K562 (cell line): ENCODE results near the gene ACTRT3. TPM values are rescaled to one million over a fixed set of nuclear protein-coding genes. Genes with fewer than 3 reads are reported as not detected.

Experiments
- CAMTA2 ChIP-seq: fragments of 250-450 bp; sonication (Bioruptor Pico); conservative IDR thresholded peaks from 2 replicates; pipeline ENCODE4 v1.5.1; 2022
- CHCHD3 ChIP-seq: fragments of 250-450 bp; sonication (Bioruptor Pico); IDR thresholded peaks from 2 replicates; pipeline ENCODE4 v2.1.2; 2022; ENCODE audit warnings: mild to moderate bottlenecking
- CREBBP ChIP-seq: IDR thresholded peaks from one replicate; pipeline ENCODE4 v1.6.1; 2012; ENCODE audit warnings: low read depth, mild to moderate bottlenecking, control low read depth, inconsistent platforms, low read length
- GABPB2 ChIP-seq: fragments of 250-450 bp; sonication (Bioruptor Pico); conservative IDR thresholded peaks from 2 replicates; pipeline ENCODE4 v1.5.1; 2021; ENCODE audit warnings: mild to moderate bottlenecking
- MCM3 ChIP-seq: fragments of 450-650 bp; IDR thresholded peaks from 2 replicates; pipeline ENCODE4 v1.6.1; 2016
- MITF ChIP-seq: IDR thresholded peaks from 2 replicates; pipeline ENCODE4 v1.6.1; 2014; ENCODE audit warnings: antibody characterized with exemption
- NFATC3 ChIP-seq: fragments of 450-650 bp; IDR thresholded peaks from 2 replicates; pipeline ENCODE4 v1.6.1; 2017; ENCODE audit warnings: mild to moderate bottlenecking
- NR1H2 ChIP-seq: sonication (generic); formaldehyde crosslinking; IDR thresholded peaks from 2 replicates; pipeline ENCODE4 v1.4.0; 2020; ENCODE audit warnings: mild to moderate bottlenecking, missing genetic modification reagents
- RBBP5 ChIP-seq: fragments of 200-600 bp; sonication (generic); IDR thresholded peaks from 2 replicates; pipeline ENCODE4 v1.6.1; 2012; ENCODE audit warnings: borderline replicate concordance, mild to moderate bottlenecking, low read length, control low read depth, inconsistent platforms; ENCODE audit not compliant: insufficient read depth, poor library complexity, severe bottlenecking
- RFX5 ChIP-seq: IDR thresholded peaks from 2 replicates; pipeline ENCODE4 v1.6.1; 2011; ENCODE audit warnings: low read depth, mild to moderate bottlenecking, improper control_type of control experiment, low read length
- STAT5A ChIP-seq: IDR thresholded peaks from 2 replicates; pipeline ENCODE4 v1.6.1; 2012; ENCODE audit warnings: low read length, inconsistent platforms, borderline replicate concordance
- TAF15 ChIP-seq: fragments of 200-400 bp; formaldehyde crosslinking; IDR thresholded peaks from 2 replicates; pipeline ENCODE4 v1.6.1; 2017; ENCODE audit warnings: mild to moderate bottlenecking, low read depth, low read length, moderate library complexity
- TAF7 ChIP-seq: fragments of 450-650 bp; IDR thresholded peaks from 2 replicates; pipeline ENCODE4 v1.6.1; 2016; ENCODE audit warnings: missing genetic modification characterization, missing compliant biosample characterization
- TEAD1 ChIP-seq, 2 experiments: fragments of 450-650 bp in 1 of 2; sonication (generic) in 1 of 2; formaldehyde crosslinking; IDR thresholded peaks; 2 replicates each; pipeline versions ENCODE4 v1.4.0 to v1.8.0; 2020 to 2022; ENCODE audit warnings: mild to moderate bottlenecking in 2 of 2, missing genetic modification reagents in 1 of 2
- ZMIZ1 ChIP-seq, 2 experiments: fragments of 150-350 bp in 1 of 2; IDR thresholded peaks; 2 replicates each; pipeline ENCODE4 v1.6.1; 2012 to 2016; ENCODE audit warnings: low read depth in 2 of 2, low read length in 2 of 2, mild to moderate bottlenecking in 1 of 2, moderate library complexity in 1 of 2
- ZNF239 ChIP-seq: fragments of 250-450 bp; sonication (Bioruptor Pico); IDR thresholded peaks from 2 replicates; pipeline ENCODE4 v1.4.0; 2020; ENCODE audit warnings: mild to moderate bottlenecking
- ZNF644 ChIP-seq: fragments of 200-800 bp; sonication (Bioruptor generic); IDR thresholded peaks from 2 replicates; pipeline ENCODE4 v1.6.1; 2016; ENCODE audit warnings: low read depth, missing genetic modification characterization, missing compliant biosample characterization
- polyA plus RNA-seq, 8 experiments: library from polyadenylated mRNA; depleted of rRNA in 4 of 8; stranded (reverse) in 5 of 8; unstranded in 3 of 8; fragments of >200 nt; fragmentation: Nextera tagmentation in 2 of 8; fragmentation: Illumina TruSeq in 1 of 8; extraction: Ambion mirVana in 2 of 8; extraction: Trizol in 1 of 8; gene quantifications; 2 replicates each; pipeline versions ENCODE4 v1.2.1 to v1.2.3, GENCODE V29; 2011 to 2014; ENCODE audit warnings: inconsistent platforms in 1 of 8, missing spikeins in 1 of 8
- total RNA-seq, 7 experiments: library from RNA; depleted of rRNA in 6 of 7; stranded (reverse); fragments of >200 nt in 6 of 7; fragmentation: Illumina TruSeq in 2 of 7; extraction: Trizol in 2 of 7; gene quantifications; 2 replicates each; pipeline versions ENCODE4 v1.2.1 to v1.2.3, GENCODE V29; 2011 to 2021; ENCODE audit warnings: low replicate concordance in 1 of 7
- TF ChIP-seq, protein P1 (sequence below), 2 experiments: fragments of 450-650 bp in 1 of 2; sonication (generic) in 1 of 2; formaldehyde crosslinking in 1 of 2; IDR thresholded peaks in 1 of 2; conservative IDR thresholded peaks in 1 of 2; 2 replicates each; pipeline versions ENCODE4 v1.6.1 to v1.8.1; 2016 to 2023; ENCODE audit warnings: mild to moderate bottlenecking in 2 of 2, moderate library complexity in 2 of 2, inconsistent platforms in 1 of 2, missing genetic modification reagents in 1 of 2
- TF ChIP-seq, protein P2 (sequence below): fragments of 450-650 bp; IDR thresholded peaks from 2 replicates; pipeline ENCODE4 v1.6.1; 2016; ENCODE audit warnings: antibody characterized with exemption

ACTRT3 gene
- total and polyA plus RNA-seq, 9 of the 15 experiments (the other 6 are each of a cell fraction or from before 2014, with no cell fraction given), result 0.06 to 0.11 (median 0.07) TPM; not detected in 5

DNA sequence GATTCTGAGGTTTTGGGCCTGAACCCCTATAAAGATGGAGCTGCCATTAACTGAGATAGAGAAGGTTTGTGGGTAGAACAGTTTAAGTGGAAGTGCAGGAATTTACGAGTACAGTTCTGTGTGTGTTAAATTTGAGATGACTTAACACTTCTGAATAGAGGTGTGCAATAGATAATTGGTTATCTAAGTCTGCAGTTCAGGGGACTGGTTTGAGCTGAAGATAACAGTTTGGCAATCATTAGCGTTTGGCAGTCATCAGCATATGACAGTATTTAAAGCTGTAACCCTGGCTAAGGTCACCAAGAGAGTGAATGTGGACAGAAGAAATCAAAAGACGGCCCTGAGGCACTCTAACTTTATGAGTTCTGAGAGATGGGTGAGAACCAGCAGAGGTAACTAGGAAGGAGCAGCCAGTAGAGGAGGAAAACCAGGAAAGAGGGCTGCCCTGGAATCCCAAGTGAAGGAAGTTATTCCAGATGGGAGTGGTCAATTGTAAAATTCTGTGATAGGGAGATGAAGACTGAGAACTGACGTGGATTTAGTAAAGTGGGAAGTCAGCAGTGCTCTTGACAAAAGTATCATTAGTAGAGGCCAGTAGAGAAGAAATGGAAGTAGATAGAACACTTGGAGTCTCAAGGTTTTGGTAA is 12.0 kb upstream of the ACTRT3 start (continued):
- TF ChIP-seq ZMIZ1 (IDR thresholded peaks at IDR 0.05; ENCODE audit: low read depth in 2 of 2, low read length in 2 of 2), result no peak
- TF ChIP-seq, protein P1, sequence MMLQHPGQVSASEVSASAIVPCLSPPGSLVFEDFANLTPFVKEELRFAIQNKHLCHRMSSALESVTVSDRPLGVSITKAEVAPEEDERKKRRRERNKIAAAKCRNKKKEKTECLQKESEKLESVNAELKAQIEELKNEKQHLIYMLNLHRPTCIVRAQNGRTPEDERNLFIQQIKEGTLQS (IDR thresholded peaks at IDR 0.05), result peak; percentile 44; the same call in 1 of the 2 replicates
- TF ChIP-seq, protein P1 (CRISPR knock-in tag; conservative IDR thresholded peaks at IDR 0.05), result no peak
- no peak for TF ChIP-seq ZNF644
- peak; percentile 67; the same call in 1 of the 2 replicates for TF ChIP-seq MITF
- TF ChIP-seq RBBP5, result peak; percentile 34
- TF ChIP-seq NR1H2, result no peak
- TF ChIP-seq STAT5A, result peak; percentile 68; the same call in 1 of the 2 replicates
- TF ChIP-seq CAMTA2 (CRISPR knock-in tag), result no peak
- no peak for TF ChIP-seq GABPB2 (CRISPR knock-in tag)
- TF ChIP-seq CHCHD3 (CRISPR knock-in tag), result no peak
- 0 out of 2 replicates have a peak, but pooled peaks have one; percentile 32 for TF ChIP-seq ZNF239 (CRISPR knock-in tag)
- no peak for TF ChIP-seq NFATC3
- no peak for TF ChIP-seq CREBBP
- TF ChIP-seq, protein P2, sequence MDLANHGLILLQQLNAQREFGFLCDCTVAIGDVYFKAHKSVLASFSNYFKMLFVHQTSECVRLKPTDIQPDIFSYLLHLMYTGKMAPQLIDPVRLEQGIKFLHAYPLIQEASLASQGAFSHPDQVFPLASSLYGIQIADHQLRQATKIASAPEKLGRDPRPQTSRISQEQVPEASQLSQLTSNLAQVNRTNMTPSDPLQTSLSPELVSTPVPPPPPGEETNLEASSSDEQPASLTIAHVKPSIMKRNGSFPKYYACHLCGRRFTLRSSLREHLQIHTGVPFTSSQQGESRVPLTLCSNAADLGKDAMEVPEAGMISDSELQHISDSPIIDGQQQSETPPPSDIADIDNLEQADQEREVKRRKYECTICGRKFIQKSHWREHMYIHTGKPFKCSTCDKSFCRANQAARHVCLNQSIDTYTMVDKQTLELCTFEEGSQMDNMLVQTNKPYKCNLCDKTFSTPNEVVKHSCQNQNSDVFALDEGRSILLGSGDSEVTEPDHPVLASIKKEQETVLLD, result no peak
- TF ChIP-seq TAF15, result no peak
- TF ChIP-seq TEAD1 (CRISPR knock-in tag; IDR thresholded peaks at IDR 0.05), result peak in 1 of 2 experiments; percentile 70; a peak in 1 of 4 replicates
- no peak for TF ChIP-seq RFX5
- TF ChIP-seq TAF7, result no peak
- no peak for TF ChIP-seq MCM3
